Measurements from ENCODE around the gene DSC1.

- TF ChIP-seq CTCF (IDR thresholded peaks at IDR 0.05; ENCODE audit: poor library complexity) (no peak), EZH2phosphoT487 (IDR thresholded peaks at IDR 0.05; ENCODE audit: low read depth, severe bottlenecking, unreplicated experiment) (no peak), EZH2 (IDR thresholded peaks at IDR 0.05; ENCODE audit: borderline replicate concordance) (no peak)
Measured at GRCh38 chr18:31120594-31120993, 42.1 kb downstream of the DSC1 start.

Data from hepatocyte (in vitro differentiated cells).